Panc1 (cell line): ENCODE data around the gene LSM2. TPM values are rescaled to one million over a fixed set of nuclear protein-coding genes. Genes with fewer than 3 reads are reported as not detected.

ENCODE experiments used
- ATAC-seq: fragments of 200-7000 bp; cut with Tn5 transposase; 2 replicates; pipeline ENCODE4 v1.9.1; 2020; ENCODE audit warnings: mild to moderate bottlenecking, moderate library complexity
- BruUV-seq: library from RNA; stranded (reverse); fragments of 400-500 nt; replicated peaks from 2 replicates; lab custom pipeline; 2021; lab: Mats Ljungman, UMichigan
- CTCF ChIA-PET: fragments of 300-600 bp; sonication (Branson Sonifier 250); formaldehyde crosslinking; loops from one replicate; lab custom pipeline; 2022; ENCODE audit warnings: antibody characterized with exemption; lab: Charles Lee
- POLR2A ChIA-PET: fragments of 300-600 bp; sonication (Branson Sonifier 250); formaldehyde crosslinking; loops from one replicate; lab custom pipeline; 2022; ENCODE audit warnings: antibody characterized with exemption; lab: Charles Lee
- DNase-seq: peaks from one replicate; pipeline ENCODE4 v3.0.0-alpha.2; 2010; ENCODE audit warnings: low read depth, low spot score
- H3K27ac ChIP-seq: 2 replicates; pipeline ENCODE4 v1.5.1; 2011; ENCODE audit warnings: mild to moderate bottlenecking, low read length, inconsistent platforms
- H3K27me3 ChIP-seq: fragments of 200-500 bp; sonication (Bioruptor generic); 2 replicates; pipeline ENCODE4 v1.6.0; 2014; ENCODE audit warnings: low read length, inconsistent platforms; ENCODE audit not compliant: control insufficient read depth, insufficient read depth
- H3K36me3 ChIP-seq: fragments of 200-500 bp; sonication (Bioruptor generic); 2 replicates; pipeline ENCODE4 v1.5.1; 2014; ENCODE audit warnings: inconsistent platforms, mild to moderate bottlenecking, low read length, moderate library complexity; ENCODE audit not compliant: control insufficient read depth, insufficient read depth
- H3K4me1 ChIP-seq: 2 replicates; pipeline ENCODE4 v1.5.1; 2011; ENCODE audit warnings: inconsistent platforms, mild to moderate bottlenecking, low read length, moderate library complexity; ENCODE audit not compliant: control insufficient read depth, insufficient read depth
- H3K4me3 ChIP-seq, 2 experiments: 2 replicates each; pipeline ENCODE4 v1.5.1; 2011 to 2012; ENCODE audit warnings: low read depth in 2 of 2, low read length in 2 of 2, mild to moderate bottlenecking in 2 of 2, inconsistent platforms in 1 of 2, moderate library complexity in 1 of 2
- H3K9me3 ChIP-seq: fragments of 200-500 bp; sonication (Bioruptor generic); 2 replicates; pipeline ENCODE4 v1.5.1; 2014; ENCODE audit warnings: low read depth, mild to moderate bottlenecking, inconsistent platforms, low read length, moderate library complexity; ENCODE audit not compliant: control insufficient read depth, insufficient read depth
- POLR2AphosphoS5 ChIP-seq: IDR thresholded peaks from 2 replicates; pipeline ENCODE4 v1.6.1; 2012; ENCODE audit warnings: mild to moderate bottlenecking, low read depth, low read length, moderate library complexity
- SIN3A ChIP-seq: IDR thresholded peaks from 2 replicates; pipeline ENCODE4 v1.6.1; 2012; ENCODE audit warnings: low read depth, mild to moderate bottlenecking, low read length, moderate library complexity, borderline replicate concordance; ENCODE audit not compliant: insufficient read depth
- TCF7L2 ChIP-seq: IDR thresholded peaks from 2 replicates; pipeline ENCODE4 v1.6.1; 2011; ENCODE audit warnings: mild to moderate bottlenecking, low read depth, low read length, inconsistent platforms
- in situ Hi-C: cut with HindIII; loops from 2 replicates; pipeline ENCODE4 v1.10.0; 2016; ENCODE audit warnings: low sequenced_read_pairs, low pct_unique_long_range_greater_than_20kb
- intact Hi-C: fragments of 100-400 bp; cut with micrococcal nuclease; formaldehyde crosslinking; loops from one replicate; pipeline ENCODE4 v1.10.0; 2022; ENCODE audit not compliant: unreplicated experiment
- total RNA-seq: library from RNA; stranded (reverse); gene quantifications from one replicate; pipeline ENCODE4 v1.2.1, GENCODE V29; 2021; ENCODE audit not compliant: unreplicated experiment
- TF ChIP-seq, protein P1 (sequence below), 2 experiments: IDR thresholded peaks; 2 replicates each; pipeline ENCODE4 v1.6.1; 2011 to 2012; ENCODE audit warnings: low read depth in 2 of 2, control low read depth in 1 of 2, low read length in 1 of 2, mild to moderate bottlenecking in 1 of 2, moderate library complexity in 1 of 2; ENCODE audit not compliant: insufficient read depth in 1 of 2
- TF ChIP-seq, protein P2 (sequence below): fragments of 450-650 bp; IDR thresholded peaks from 2 replicates; pipeline ENCODE4 v1.5.1; 2017; ENCODE audit warnings: mild to moderate bottlenecking

Gene LSM2
- total RNA-seq, 1 experiment from 2014 or later, result 89.7 TPM

DNA sequence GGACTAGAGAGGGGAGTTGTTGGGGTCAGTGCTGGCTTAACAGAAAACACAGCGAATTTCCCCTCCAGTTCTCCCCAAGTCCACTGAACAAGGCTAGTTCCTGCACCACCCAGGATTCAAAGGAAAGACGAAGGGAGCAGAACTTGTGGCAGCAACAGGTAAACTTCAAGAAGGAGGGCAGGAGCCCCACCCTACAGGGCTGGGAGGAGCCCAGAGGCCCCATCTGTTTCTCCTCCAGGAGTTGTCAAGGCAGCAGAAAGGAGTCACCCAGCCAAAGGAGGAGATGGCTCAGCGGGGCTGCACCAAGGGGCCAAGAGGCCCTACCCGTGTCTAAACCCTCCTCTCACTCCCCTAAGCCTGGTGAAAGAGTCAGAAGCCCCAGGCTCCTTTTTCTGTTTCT is 42.6 kb downstream of the LSM2 start:
- H3K36me3 ChIP-seq, result no peaks in the 10 kb centered on the region
- intact Hi-C loops (no loop called here), in situ Hi-C loops (no loop called here)
- ChIA-PET POLR2A (no interaction called here), CTCF (interaction anchor here (0.5 kb wide), 1 partner anchor 19 kb away, joined by 5 read pairs; no protein-coding TSS in a partner anchor)
- no peaks in the 10 kb centered on the region for H3K9me3 ChIP-seq
- H3K27me3 ChIP-seq, result no peaks in the 10 kb centered on the region
- no peaks in the 10 kb centered on the region for H3K4me1 ChIP-seq
- H3K4me3 ChIP-seq, result no peak overlapping the region
- ATAC-seq (no peak), DNase-seq (no peak)
- TF ChIP-seq SIN3A (no peak), TCF7L2 (no peak), POLR2AphosphoS5 (no peak)
- TF ChIP-seq, protein P1, sequence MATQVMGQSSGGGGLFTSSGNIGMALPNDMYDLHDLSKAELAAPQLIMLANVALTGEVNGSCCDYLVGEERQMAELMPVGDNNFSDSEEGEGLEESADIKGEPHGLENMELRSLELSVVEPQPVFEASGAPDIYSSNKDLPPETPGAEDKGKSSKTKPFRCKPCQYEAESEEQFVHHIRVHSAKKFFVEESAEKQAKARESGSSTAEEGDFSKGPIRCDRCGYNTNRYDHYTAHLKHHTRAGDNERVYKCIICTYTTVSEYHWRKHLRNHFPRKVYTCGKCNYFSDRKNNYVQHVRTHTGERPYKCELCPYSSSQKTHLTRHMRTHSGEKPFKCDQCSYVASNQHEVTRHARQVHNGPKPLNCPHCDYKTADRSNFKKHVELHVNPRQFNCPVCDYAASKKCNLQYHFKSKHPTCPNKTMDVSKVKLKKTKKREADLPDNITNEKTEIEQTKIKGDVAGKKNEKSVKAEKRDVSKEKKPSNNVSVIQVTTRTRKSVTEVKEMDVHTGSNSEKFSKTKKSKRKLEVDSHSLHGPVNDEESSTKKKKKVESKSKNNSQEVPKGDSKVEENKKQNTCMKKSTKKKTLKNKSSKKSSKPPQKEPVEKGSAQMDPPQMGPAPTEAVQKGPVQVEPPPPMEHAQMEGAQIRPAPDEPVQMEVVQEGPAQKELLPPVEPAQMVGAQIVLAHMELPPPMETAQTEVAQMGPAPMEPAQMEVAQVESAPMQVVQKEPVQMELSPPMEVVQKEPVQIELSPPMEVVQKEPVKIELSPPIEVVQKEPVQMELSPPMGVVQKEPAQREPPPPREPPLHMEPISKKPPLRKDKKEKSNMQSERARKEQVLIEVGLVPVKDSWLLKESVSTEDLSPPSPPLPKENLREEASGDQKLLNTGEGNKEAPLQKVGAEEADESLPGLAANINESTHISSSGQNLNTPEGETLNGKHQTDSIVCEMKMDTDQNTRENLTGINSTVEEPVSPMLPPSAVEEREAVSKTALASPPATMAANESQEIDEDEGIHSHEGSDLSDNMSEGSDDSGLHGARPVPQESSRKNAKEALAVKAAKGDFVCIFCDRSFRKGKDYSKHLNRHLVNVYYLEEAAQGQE (IDR thresholded peaks at IDR 0.05; ENCODE audit: insufficient read depth in 1 of 2, low read depth in 2 of 2, low read length in 1 of 2), result no peak
- TF ChIP-seq, protein P2, sequence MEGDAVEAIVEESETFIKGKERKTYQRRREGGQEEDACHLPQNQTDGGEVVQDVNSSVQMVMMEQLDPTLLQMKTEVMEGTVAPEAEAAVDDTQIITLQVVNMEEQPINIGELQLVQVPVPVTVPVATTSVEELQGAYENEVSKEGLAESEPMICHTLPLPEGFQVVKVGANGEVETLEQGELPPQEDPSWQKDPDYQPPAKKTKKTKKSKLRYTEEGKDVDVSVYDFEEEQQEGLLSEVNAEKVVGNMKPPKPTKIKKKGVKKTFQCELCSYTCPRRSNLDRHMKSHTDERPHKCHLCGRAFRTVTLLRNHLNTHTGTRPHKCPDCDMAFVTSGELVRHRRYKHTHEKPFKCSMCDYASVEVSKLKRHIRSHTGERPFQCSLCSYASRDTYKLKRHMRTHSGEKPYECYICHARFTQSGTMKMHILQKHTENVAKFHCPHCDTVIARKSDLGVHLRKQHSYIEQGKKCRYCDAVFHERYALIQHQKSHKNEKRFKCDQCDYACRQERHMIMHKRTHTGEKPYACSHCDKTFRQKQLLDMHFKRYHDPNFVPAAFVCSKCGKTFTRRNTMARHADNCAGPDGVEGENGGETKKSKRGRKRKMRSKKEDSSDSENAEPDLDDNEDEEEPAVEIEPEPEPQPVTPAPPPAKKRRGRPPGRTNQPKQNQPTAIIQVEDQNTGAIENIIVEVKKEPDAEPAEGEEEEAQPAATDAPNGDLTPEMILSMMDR, result no peak
- no peak overlapping the region for H3K27ac ChIP-seq
- TSS peak; percentile 64 for BruUV-seq

DNA sequence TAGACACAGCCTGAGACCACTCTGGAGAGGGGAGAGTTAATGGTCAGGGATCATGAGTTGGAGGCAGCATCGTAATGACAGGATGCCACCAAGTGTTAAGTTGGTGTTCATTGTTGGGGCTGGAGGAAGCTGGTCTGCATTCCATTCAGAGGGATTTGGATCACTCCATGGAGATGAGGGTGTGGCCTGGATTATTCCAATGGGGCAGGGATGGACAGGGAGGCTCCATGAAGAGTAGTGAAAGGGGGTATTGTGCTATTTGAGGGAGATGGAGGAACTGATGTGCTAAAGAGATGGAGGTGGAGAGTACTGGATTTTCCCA is 43.2 kb downstream of the LSM2 start:
- Histone ChIP-seq H3K27ac (no peak overlapping the region), H3K9me3 (no peaks in the 10 kb centered on the region), H3K4me1 (no peaks in the 10 kb centered on the region), H3K4me3 (no peak overlapping the region), H3K27me3 (no peaks in the 10 kb centered on the region), H3K36me3 (no peaks in the 10 kb centered on the region)
- no TSS peak for BruUV-seq
- POLR2A ChIA-PET, result no interaction called here
- TF ChIP-seq SIN3A, result no peak
- TF ChIP-seq, protein P1 (IDR thresholded peaks at IDR 0.05; ENCODE audit: insufficient read depth in 1 of 2, low read depth in 2 of 2, low read length in 1 of 2), result no peak
- no peak for TF ChIP-seq POLR2AphosphoS5
- TF ChIP-seq, protein P2, result no peak
- no peak for TF ChIP-seq TCF7L2
- CTCF ChIA-PET, result interaction anchor here (0.5 kb wide), 1 partner anchor 18 kb away, joined by 5 read pairs; no protein-coding TSS in a partner anchor
- in situ Hi-C loops (no loop called here), intact Hi-C loops (no loop called here)
- DNase-seq, result no peak
- peak; percentile 41; the same call in 1 of the 2 replicates for ATAC-seq
